Measurements from ENCODE around the gene GALNT10. TPM values are rescaled to one million over a fixed set of nuclear protein-coding genes. Genes with fewer than 3 reads are reported as not detected.

GALNT10 gene
- total and polyA plus RNA-seq, 10 of the 15 experiments (the other 5 are each of a cell fraction or from before 2014, with no cell fraction given): 3.9 to 35.4 (median 15.5) TPM

DNA sequence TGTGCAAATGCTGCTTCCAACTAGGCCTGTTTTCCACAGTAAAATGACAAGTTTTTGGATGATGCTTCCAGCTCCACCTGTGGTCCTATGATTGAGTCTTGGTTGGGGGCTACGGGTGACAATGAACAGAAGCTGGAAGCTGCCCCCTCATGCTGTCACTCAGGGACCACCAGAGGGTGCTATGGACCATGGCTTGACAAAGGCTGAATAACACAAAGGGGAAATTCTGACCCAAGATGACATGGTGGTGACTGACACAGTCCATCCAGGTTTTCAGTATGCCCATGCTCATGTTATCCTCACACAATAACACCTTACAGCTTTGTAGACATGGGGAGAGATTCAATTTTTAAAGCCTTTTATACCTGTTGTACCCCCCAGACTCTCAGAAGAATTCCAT, 231.3 kb downstream of the GALNT10 start (continued):
- TF ChIP-seq, protein P1, sequence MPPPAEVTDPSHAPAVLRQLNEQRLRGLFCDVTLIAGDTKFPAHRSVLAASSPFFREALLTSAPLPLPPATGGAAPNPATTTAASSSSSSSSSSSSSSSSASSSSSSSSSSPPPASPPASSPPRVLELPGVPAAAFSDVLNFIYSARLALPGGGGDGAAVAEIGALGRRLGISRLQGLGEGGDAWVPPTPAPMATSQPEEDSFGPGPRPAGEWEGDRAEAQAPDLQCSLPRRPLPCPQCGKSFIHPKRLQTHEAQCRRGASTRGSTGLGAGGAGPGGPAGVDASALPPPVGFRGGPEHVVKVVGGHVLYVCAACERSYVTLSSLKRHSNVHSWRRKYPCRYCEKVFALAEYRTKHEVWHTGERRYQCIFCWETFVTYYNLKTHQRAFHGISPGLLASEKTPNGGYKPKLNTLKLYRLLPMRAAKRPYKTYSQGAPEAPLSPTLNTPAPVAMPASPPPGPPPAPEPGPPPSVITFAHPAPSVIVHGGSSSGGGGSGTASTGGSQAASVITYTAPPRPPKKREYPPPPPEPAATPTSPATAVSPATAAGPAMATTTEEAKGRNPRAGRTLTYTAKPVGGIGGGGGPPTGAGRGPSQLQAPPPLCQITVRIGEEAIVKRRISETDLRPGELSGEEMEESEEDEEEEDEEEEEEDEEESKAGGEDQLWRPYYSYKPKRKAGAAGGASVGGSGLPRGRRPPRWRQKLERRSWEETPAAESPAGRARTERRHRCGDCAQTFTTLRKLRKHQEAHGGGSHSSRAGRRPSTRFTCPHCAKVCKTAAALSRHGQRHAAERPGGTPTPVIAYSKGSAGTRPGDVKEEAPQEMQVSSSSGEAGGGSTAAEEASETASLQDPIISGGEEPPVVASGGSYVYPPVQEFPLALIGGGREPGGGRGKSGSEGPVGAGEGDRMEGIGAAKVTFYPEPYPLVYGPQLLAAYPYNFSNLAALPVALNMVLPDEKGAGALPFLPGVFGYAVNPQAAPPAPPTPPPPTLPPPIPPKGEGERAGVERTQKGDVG (CRISPR knock-in tag; IDR thresholded peaks at IDR 0.05): no peak
- TF ChIP-seq, protein P2, sequence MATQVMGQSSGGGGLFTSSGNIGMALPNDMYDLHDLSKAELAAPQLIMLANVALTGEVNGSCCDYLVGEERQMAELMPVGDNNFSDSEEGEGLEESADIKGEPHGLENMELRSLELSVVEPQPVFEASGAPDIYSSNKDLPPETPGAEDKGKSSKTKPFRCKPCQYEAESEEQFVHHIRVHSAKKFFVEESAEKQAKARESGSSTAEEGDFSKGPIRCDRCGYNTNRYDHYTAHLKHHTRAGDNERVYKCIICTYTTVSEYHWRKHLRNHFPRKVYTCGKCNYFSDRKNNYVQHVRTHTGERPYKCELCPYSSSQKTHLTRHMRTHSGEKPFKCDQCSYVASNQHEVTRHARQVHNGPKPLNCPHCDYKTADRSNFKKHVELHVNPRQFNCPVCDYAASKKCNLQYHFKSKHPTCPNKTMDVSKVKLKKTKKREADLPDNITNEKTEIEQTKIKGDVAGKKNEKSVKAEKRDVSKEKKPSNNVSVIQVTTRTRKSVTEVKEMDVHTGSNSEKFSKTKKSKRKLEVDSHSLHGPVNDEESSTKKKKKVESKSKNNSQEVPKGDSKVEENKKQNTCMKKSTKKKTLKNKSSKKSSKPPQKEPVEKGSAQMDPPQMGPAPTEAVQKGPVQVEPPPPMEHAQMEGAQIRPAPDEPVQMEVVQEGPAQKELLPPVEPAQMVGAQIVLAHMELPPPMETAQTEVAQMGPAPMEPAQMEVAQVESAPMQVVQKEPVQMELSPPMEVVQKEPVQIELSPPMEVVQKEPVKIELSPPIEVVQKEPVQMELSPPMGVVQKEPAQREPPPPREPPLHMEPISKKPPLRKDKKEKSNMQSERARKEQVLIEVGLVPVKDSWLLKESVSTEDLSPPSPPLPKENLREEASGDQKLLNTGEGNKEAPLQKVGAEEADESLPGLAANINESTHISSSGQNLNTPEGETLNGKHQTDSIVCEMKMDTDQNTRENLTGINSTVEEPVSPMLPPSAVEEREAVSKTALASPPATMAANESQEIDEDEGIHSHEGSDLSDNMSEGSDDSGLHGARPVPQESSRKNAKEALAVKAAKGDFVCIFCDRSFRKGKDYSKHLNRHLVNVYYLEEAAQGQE (IDR thresholded peaks at IDR 0.05; ENCODE audit: low read depth, low read length): no peak
- TF ChIP-seq RAD21 (IDR thresholded peaks at IDR 0.05; ENCODE audit: insufficient read depth, low read depth, low read length): peak; percentile 56
- no peak for TF ChIP-seq TBL1XR1 (IDR thresholded peaks at IDR 0.05; ENCODE audit: low read depth, low read length)
